A549 (cell line): ENCODE data around the gene TCP10L. TPM values are rescaled to one million over a fixed set of nuclear protein-coding genes. Genes with fewer than 3 reads are reported as not detected.

Experiments used
- ATAC-seq, 2 experiments: fragments of 200-7000 bp in 1 of 2; fragments of >200 bp in 1 of 2; cut with Nextera tagmentation in 1 of 2; cut with Tn5 transposase in 1 of 2; 3 replicates each; pipeline versions ENCODE4 v1.8.0 to v1.9.1; 2018 to 2020; ENCODE audit warnings: mild to moderate bottlenecking in 1 of 2, moderate library complexity in 1 of 2
- CTCF ChIA-PET: fragments of 300-600 bp; sonication (Branson Sonifier 250); formaldehyde crosslinking; extraction: SDS; loops from one replicate; lab custom pipeline; 2021; ENCODE audit warnings: antibody characterized with exemption, inconsistent platforms; lab: Yijun Ruan, JAX
- POLR2A ChIA-PET: fragments of 350-600 bp; formaldehyde crosslinking; extraction: SDS; loops from one replicate; lab custom pipeline; 2021; ENCODE audit warnings: antibody characterized with exemption, inconsistent platforms; lab: Yijun Ruan, JAX
- DNase-seq, 2 experiments: peaks; one replicate each; pipeline versions ENCODE4 v3.0.0 to v3.0.0-alpha.2; 2011 to 2016; ENCODE audit warnings: low read depth in 1 of 2, low spot score in 1 of 2
- FAIRE-seq: peaks from 2 replicates; lab custom pipeline; 2011; peaks lifted over from hg19 to GRCh38; lab: Jason Lieb, UNC
- H3K27ac ChIP-seq, 2 experiments: fragments of >200 bp; sonication (Bioruptor Twin); formaldehyde crosslinking; 3 replicates each; pipeline ENCODE4 v1.5.1; 2016 to 2017
- H3K4me1 ChIP-seq: fragments of >200 bp; sonication (Bioruptor Twin); formaldehyde crosslinking; 3 replicates; pipeline ENCODE4 v1.6.1; 2016
- H3K4me2 ChIP-seq: fragments of >200 bp; sonication (Bioruptor Twin); formaldehyde crosslinking; 3 replicates; pipeline ENCODE4 v1.6.1; 2016
- H3K4me3 ChIP-seq: fragments of >200 bp; sonication (Bioruptor Twin); formaldehyde crosslinking; 3 replicates; pipeline ENCODE4 v1.5.1; 2016
- H3K9me3 ChIP-seq: fragments of >200 bp; sonication (Bioruptor Twin); formaldehyde crosslinking; 3 replicates; pipeline ENCODE4 v1.6.1; 2016
- BHLHE40 ChIP-seq: IDR thresholded peaks from 2 replicates; pipeline ENCODE4 v1.6.1; 2012; ENCODE audit warnings: low read depth, low read length, inconsistent platforms
- CBX8 ChIP-seq: fragments of 200-600 bp; sonication (generic); IDR thresholded peaks from 2 replicates; pipeline ENCODE4 v1.6.1; 2016
- EHF ChIP-seq: fragments of 250-450 bp; sonication (Bioruptor Pico); IDR thresholded peaks from 2 replicates; pipeline ENCODE4 v1.5.0; 2020; ENCODE audit warnings: mild to moderate bottlenecking
- EHMT2 ChIP-seq: fragments of 200-600 bp; sonication (generic); IDR thresholded peaks from 2 replicates; pipeline ENCODE4 v1.6.1; 2016; ENCODE audit warnings: antibody characterized with exemption, low read depth, mild to moderate bottlenecking, moderate library complexity
- FOSL2 ChIP-seq, 2 experiments: fragments of 450-650 bp in 1 of 2; fragments of >200 bp in 1 of 2; sonication (Bioruptor Twin) in 1 of 2; formaldehyde crosslinking; IDR thresholded peaks; 2 replicates each; pipeline versions ENCODE4 v1.5.0 to v1.6.1; 2016 to 2020; ENCODE audit warnings: mild to moderate bottlenecking in 1 of 2, moderate library complexity in 1 of 2
- FOXS1 ChIP-seq: fragments of 250-450 bp; sonication (Bioruptor Pico); IDR thresholded peaks from 2 replicates; pipeline ENCODE4 v1.5.0; 2020; ENCODE audit warnings: mild to moderate bottlenecking, moderate library complexity
- HEYL ChIP-seq: fragments of 250-450 bp; sonication (Bioruptor Pico); IDR thresholded peaks from 2 replicates; pipeline ENCODE4 v1.8.0; 2021; ENCODE audit warnings: mild to moderate bottlenecking, moderate library complexity
- KDM1A ChIP-seq: fragments of 200-600 bp; sonication (generic); IDR thresholded peaks from 2 replicates; pipeline ENCODE4 v1.6.1; 2016; ENCODE audit warnings: low read depth, mild to moderate bottlenecking
- KDM5A ChIP-seq: fragments of 200-600 bp; sonication (generic); IDR thresholded peaks from 2 replicates; pipeline ENCODE4 v1.6.1; 2016; ENCODE audit warnings: antibody characterized with exemption, mild to moderate bottlenecking
- MAZ ChIP-seq: fragments of 150-350 bp; IDR thresholded peaks from 2 replicates; pipeline ENCODE4 v1.6.1; 2014; ENCODE audit warnings: antibody characterized with exemption, low read depth, low read length, borderline replicate concordance
- NPAS2 ChIP-seq: fragments of 250-450 bp; sonication (Bioruptor Pico); IDR thresholded peaks from 2 replicates; pipeline ENCODE4 v1.8.0; 2022; ENCODE audit warnings: mild to moderate bottlenecking, moderate library complexity, borderline replicate concordance
- NR3C1 ChIP-seq: fragments of >200 bp; sonication (Bioruptor Twin); formaldehyde crosslinking; IDR thresholded peaks from 3 replicates; pipeline ENCODE4 v1.6.1; 2017
- PHF8 ChIP-seq: fragments of 200-600 bp; sonication (generic); IDR thresholded peaks from 2 replicates; pipeline ENCODE4 v1.6.1; 2016; ENCODE audit warnings: low read depth, mild to moderate bottlenecking, antibody characterized with exemption, moderate library complexity, borderline replicate concordance
- POLR2A ChIP-seq: IDR thresholded peaks from 2 replicates; pipeline ENCODE4 v1.6.1; 2012; ENCODE audit warnings: mild to moderate bottlenecking, low read length
- POLR2AphosphoS2 ChIP-seq: conservative IDR thresholded peaks from 2 replicates; pipeline ENCODE4 v1.6.1; 2012; ENCODE audit warnings: low read length, improper control_type of control experiment, inconsistent platforms
- RAD21 ChIP-seq, 2 experiments: fragments of >200 bp in 1 of 2; sonication (Bioruptor Twin) in 1 of 2; formaldehyde crosslinking in 1 of 2; IDR thresholded peaks in 1 of 2; conservative IDR thresholded peaks in 1 of 2; 2 replicates in 1 of 2; 3 replicates in 1 of 2; pipeline ENCODE4 v1.6.1; 2012 to 2018; ENCODE audit warnings: inconsistent platforms in 1 of 2
- RFX5 ChIP-seq: fragments of 450-650 bp; IDR thresholded peaks from 2 replicates; pipeline ENCODE4 v1.7.1; 2014; ENCODE audit warnings: antibody characterized with exemption, mild to moderate bottlenecking, moderate library complexity
- SREBF2 ChIP-seq: fragments of 450-650 bp; IDR thresholded peaks from 2 replicates; pipeline ENCODE4 v1.6.1; 2014; ENCODE audit warnings: mild to moderate bottlenecking, moderate library complexity
- TFCP2L1 ChIP-seq: fragments of 250-450 bp; sonication (Bioruptor Pico); IDR thresholded peaks from 2 replicates; pipeline ENCODE4 v1.5.0; 2021; ENCODE audit warnings: mild to moderate bottlenecking
- TP53 ChIP-seq: fragments of 250-450 bp; sonication (Bioruptor Pico); IDR thresholded peaks from 2 replicates; pipeline ENCODE4 v1.5.0; 2021; ENCODE audit warnings: mild to moderate bottlenecking, moderate library complexity
- ZFP36 ChIP-seq: fragments of 450-650 bp; IDR thresholded peaks from 2 replicates; pipeline ENCODE4 v1.6.1; 2014; ENCODE audit warnings: borderline replicate concordance; ENCODE audit not compliant: partially characterized antibody
- ZSCAN20 ChIP-seq: fragments of 250-450 bp; sonication (Bioruptor Pico); IDR thresholded peaks from 2 replicates; pipeline ENCODE4 v1.8.0; 2022; ENCODE audit warnings: mild to moderate bottlenecking, moderate library complexity
- WGBS: methylation state at CpG from one replicate; pipeline ENCODE4 v1.1.6; 2017; ENCODE audit errors: missing lambda C conversion rate; 5-methylcytosine and 5-hydroxymethylcytosine counted together
- polyA plus RNA-seq, 4 experiments: library from polyadenylated mRNA; depleted of rRNA in 3 of 4; stranded (reverse); fragments of >200 nt; fragmentation: RNase III in 1 of 4; extraction: RNeasy Plus Mini Kit Qiagen cat#74134 plus additional on column Dnase treatment in 1 of 4; gene quantifications; 2 replicates in 3 of 4; 3 replicates in 1 of 4; pipeline ENCODE4 v1.2.3, GENCODE V29; 2011 to 2017
- TF ChIP-seq, protein P1 (sequence below): fragments of >200 bp; sonication (Bioruptor Twin); formaldehyde crosslinking; IDR thresholded peaks from 3 replicates; pipeline ENCODE4 v1.6.1; 2016
- TF ChIP-seq, protein P2 (sequence below): fragments of 450-650 bp; IDR thresholded peaks from 2 replicates; pipeline ENCODE4 v1.6.1; 2014; ENCODE audit warnings: antibody characterized with exemption

The TCP10L gene
- polyA plus RNA-seq, 2 of the 4 experiments (the other 2 are of a cell fraction): 0.62 to 1.2 TPM

DNA sequence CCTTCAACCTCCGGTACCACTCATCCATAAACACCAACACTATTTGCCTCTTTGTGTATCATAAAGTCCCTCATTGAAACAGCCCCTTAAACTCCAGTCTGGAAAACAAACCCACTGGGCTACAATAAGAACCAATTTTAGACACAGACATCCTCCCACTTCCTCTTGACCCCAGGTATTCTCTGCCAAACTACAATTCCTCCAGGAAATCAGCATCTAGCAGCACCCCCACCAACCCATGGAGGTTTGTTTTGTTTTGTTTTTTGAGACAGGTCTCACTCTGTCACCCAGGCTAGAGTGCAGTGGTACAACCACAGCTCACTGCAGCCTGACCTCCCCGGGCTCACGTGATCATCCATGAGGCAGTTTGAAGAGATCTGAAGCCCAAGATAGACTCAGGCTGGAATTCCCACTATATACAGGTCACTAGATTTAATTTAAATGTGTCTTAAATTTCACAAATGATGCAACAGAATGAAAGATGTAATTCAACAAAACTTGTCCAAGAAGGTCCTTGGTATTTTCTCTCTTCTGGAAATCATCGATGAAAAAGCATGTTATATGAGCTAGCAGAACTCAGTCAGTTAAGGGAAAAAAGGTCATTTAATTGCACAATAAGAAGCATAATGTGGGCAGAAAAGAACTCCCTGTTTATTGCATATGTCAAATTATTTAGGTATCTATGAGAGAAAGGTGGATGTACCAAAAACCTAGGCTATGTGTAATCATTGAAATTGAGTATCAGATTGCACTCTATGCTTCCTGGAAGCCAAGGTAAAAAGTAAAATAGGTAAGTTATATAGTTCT, 30.3 kb downstream of the TCP10L start:
- ATAC-seq (no peak), DNase-seq (no peak), FAIRE-seq (no peak)
- Histone ChIP-seq H3K4me3 (no peak overlapping the region), H3K4me2 (no peak overlapping the region), H3K9me3 (no peaks in the 10 kb centered on the region), H3K4me1 (no peaks in the 10 kb centered on the region), H3K27ac (no peak overlapping the region)
- WGBS: 78% methylated on average over 4 of the region's 4 CpGs
- ChIA-PET POLR2A (no interaction called here), CTCF (interaction anchor here (1.6 kb wide), 1 partner anchor 15 kb away, joined by 3 read pairs; no protein-coding TSS in a partner anchor)
- TF ChIP-seq RAD21 (conservative IDR thresholded peaks at IDR 0.05 in 1 of 2, IDR thresholded peaks at IDR 0.05 in 1 of 2): no peak
- no peak for TF ChIP-seq KDM5A
- TF ChIP-seq EHMT2: no peak
- TF ChIP-seq POLR2A: no peak
- TF ChIP-seq FOSL2 (IDR thresholded peaks at IDR 0.05): no peak
- no peak for TF ChIP-seq FOSL2 (CRISPR knock-in tag; IDR thresholded peaks at IDR 0.05)
- TF ChIP-seq CBX8: no peak
- TF ChIP-seq, protein P1, sequence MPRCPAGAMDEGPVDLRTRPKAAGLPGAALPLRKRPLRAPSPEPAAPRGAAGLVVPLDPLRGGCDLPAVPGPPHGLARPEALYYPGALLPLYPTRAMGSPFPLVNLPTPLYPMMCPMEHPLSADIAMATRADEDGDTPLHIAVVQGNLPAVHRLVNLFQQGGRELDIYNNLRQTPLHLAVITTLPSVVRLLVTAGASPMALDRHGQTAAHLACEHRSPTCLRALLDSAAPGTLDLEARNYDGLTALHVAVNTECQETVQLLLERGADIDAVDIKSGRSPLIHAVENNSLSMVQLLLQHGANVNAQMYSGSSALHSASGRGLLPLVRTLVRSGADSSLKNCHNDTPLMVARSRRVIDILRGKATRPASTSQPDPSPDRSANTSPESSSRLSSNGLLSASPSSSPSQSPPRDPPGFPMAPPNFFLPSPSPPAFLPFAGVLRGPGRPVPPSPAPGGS: no peak
- TF ChIP-seq BHLHE40: no peak
- no peak for TF ChIP-seq ZSCAN20 (CRISPR knock-in tag)
- TF ChIP-seq, protein P2, sequence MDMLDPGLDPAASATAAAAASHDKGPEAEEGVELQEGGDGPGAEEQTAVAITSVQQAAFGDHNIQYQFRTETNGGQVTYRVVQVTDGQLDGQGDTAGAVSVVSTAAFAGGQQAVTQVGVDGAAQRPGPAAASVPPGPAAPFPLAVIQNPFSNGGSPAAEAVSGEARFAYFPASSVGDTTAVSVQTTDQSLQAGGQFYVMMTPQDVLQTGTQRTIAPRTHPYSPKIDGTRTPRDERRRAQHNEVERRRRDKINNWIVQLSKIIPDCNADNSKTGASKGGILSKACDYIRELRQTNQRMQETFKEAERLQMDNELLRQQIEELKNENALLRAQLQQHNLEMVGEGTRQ: no peak
- no peak for TF ChIP-seq TFCP2L1 (CRISPR knock-in tag)
- TF ChIP-seq TP53: no peak
- no peak for TF ChIP-seq NR3C1
- TF ChIP-seq FOXS1 (CRISPR knock-in tag): no peak
- TF ChIP-seq PHF8: no peak
- no peak for TF ChIP-seq SREBF2
- TF ChIP-seq EHF (CRISPR knock-in tag): no peak
- TF ChIP-seq RFX5: no peak
- TF ChIP-seq HEYL (CRISPR knock-in tag): no peak
- no peak for TF ChIP-seq ZFP36

GRCh38 chr21:32549886-32550285, 35.4 kb downstream of the TCP10L start:
- H3K4me2 ChIP-seq: no peak overlapping the region
- ATAC-seq (no peak), FAIRE-seq (no peak), DNase-seq (no peak)
- no peak overlapping the region for H3K27ac ChIP-seq
- POLR2A ChIA-PET: no interaction called here
- H3K4me3 ChIP-seq: no peak overlapping the region
- H3K9me3 ChIP-seq: no peaks in the 10 kb centered on the region
- no peaks in the 10 kb centered on the region for H3K4me1 ChIP-seq
- TF ChIP-seq NR3C1: no peak
- no peak for TF ChIP-seq MAZ
- TF ChIP-seq KDM1A: no peak
- no peak for TF ChIP-seq ZSCAN20 (CRISPR knock-in tag)
- TF ChIP-seq NPAS2: no peak
- TF ChIP-seq CBX8: no peak
- no peak for TF ChIP-seq FOSL2 (IDR thresholded peaks at IDR 0.05)
- TF ChIP-seq FOSL2 (CRISPR knock-in tag; IDR thresholded peaks at IDR 0.05): no peak
- TF ChIP-seq TFCP2L1 (CRISPR knock-in tag): no peak
- no peak for TF ChIP-seq POLR2AphosphoS2
- WGBS: 57% methylated on average over 3 of the region's 3 CpGs
- CTCF ChIA-PET: interaction anchor here (1.6 to 1.7 kb wide), 2 partner anchors 19 to 20 kb away, joined by 4 to 6 read pairs; no protein-coding TSS in a partner anchor
